DND-41 (cell line): ENCODE results near the gene TNFAIP8.

ENCODE experiments used
- ATAC-seq: fragments of 200-7000 bp; cut with Tn5 transposase; 3 replicates; pipeline ENCODE4 v1.9.1; 2021; ENCODE audit warnings: low read depth; ENCODE audit not compliant: insufficient read depth
- DNase-seq: peaks from one replicate; pipeline ENCODE4 v3.0.0-alpha.2; 2020
- H2AFZ ChIP-seq: 2 replicates; pipeline ENCODE4 v1.6.0; 2012; ENCODE audit warnings: low read depth, low read length
- H3K27ac ChIP-seq: 2 replicates; pipeline ENCODE4 v1.5.1; 2012; ENCODE audit warnings: low read length, inconsistent platforms
- H3K27me3 ChIP-seq: fragments of 200-600 bp; sonication (generic); 2 replicates; pipeline ENCODE4 v1.6.0; 2012; ENCODE audit warnings: low read length, mild to moderate bottlenecking, inconsistent platforms; ENCODE audit not compliant: insufficient read depth, poor library complexity
- H3K36me3 ChIP-seq: 2 replicates; pipeline ENCODE4 v1.5.1; 2012; ENCODE audit warnings: low read length, inconsistent platforms; ENCODE audit not compliant: insufficient read depth
- H3K4me1 ChIP-seq: 2 replicates; pipeline ENCODE4 v1.5.1; 2012; ENCODE audit warnings: mild to moderate bottlenecking, low read length; ENCODE audit not compliant: insufficient read depth
- H3K4me2 ChIP-seq: 2 replicates; pipeline ENCODE4 v1.6.0; 2012; ENCODE audit warnings: mild to moderate bottlenecking, moderate library complexity, low read length, inconsistent platforms; ENCODE audit not compliant: insufficient read depth
- H3K4me3 ChIP-seq, 2 experiments: fragments of 200-600 bp in 1 of 2; shearing (Covaris generic) in 1 of 2; 2 replicates each; pipeline ENCODE4 v1.5.1; 2012 to 2016; ENCODE audit warnings: inconsistent platforms in 2 of 2, low read length in 2 of 2, mild to moderate bottlenecking in 2 of 2, low read depth in 1 of 2, moderate library complexity in 1 of 2
- H3K79me2 ChIP-seq: 2 replicates; pipeline ENCODE4 v1.6.0; 2012; ENCODE audit warnings: low read length, inconsistent platforms; ENCODE audit not compliant: insufficient read depth
- H3K9ac ChIP-seq: 2 replicates; pipeline ENCODE4 v1.6.0; 2012; ENCODE audit warnings: low read depth, mild to moderate bottlenecking, inconsistent platforms, low read length, moderate library complexity
- H3K9me3 ChIP-seq: 2 replicates; pipeline ENCODE4 v1.5.1; 2012; ENCODE audit warnings: low read length, moderate library complexity, mild to moderate bottlenecking, inconsistent platforms; ENCODE audit not compliant: insufficient read depth, severe bottlenecking
- H4K20me1 ChIP-seq: 2 replicates; pipeline ENCODE4 v1.6.0; 2012; ENCODE audit warnings: low read length; ENCODE audit not compliant: insufficient read depth
- EZH2 ChIP-seq: IDR thresholded peaks from 3 replicates; pipeline ENCODE4 v1.6.1; 2012; ENCODE audit warnings: borderline replicate concordance, low read depth, mild to moderate bottlenecking, moderate library complexity, low read length, inconsistent platforms; ENCODE audit not compliant: severe bottlenecking
- TF ChIP-seq, protein P1 (sequence below): IDR thresholded peaks from 2 replicates; pipeline ENCODE4 v1.5.1; 2012; ENCODE audit warnings: borderline replicate concordance, low read length, moderate library complexity, mild to moderate bottlenecking; ENCODE audit not compliant: poor library complexity, severe bottlenecking; ENCODE audit errors: extremely low read depth

The TNFAIP8 gene

DNA sequence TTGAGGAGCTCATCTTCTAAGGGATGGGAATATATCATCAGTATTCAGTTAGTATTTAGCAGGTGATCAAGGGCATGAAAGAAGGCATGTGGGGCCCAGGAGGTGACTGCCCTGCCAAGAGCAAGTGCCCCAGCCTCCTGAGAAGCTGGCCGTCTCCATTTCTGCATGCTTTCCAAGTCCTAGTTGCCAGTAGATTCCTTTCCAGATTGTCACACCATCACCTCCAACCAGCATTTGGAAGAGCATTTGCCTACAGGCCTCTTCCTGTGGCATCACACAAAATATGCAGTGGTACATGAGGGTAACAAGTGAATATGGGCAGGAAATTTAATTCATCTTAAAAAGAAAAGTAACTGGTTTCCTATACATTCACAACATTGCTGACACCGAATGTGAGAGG is 7.5 kb downstream of the TNFAIP8 start:
- ATAC-seq (no peak), DNase-seq (no peak)
- no peak for TF ChIP-seq EZH2
- TF ChIP-seq, protein P1, sequence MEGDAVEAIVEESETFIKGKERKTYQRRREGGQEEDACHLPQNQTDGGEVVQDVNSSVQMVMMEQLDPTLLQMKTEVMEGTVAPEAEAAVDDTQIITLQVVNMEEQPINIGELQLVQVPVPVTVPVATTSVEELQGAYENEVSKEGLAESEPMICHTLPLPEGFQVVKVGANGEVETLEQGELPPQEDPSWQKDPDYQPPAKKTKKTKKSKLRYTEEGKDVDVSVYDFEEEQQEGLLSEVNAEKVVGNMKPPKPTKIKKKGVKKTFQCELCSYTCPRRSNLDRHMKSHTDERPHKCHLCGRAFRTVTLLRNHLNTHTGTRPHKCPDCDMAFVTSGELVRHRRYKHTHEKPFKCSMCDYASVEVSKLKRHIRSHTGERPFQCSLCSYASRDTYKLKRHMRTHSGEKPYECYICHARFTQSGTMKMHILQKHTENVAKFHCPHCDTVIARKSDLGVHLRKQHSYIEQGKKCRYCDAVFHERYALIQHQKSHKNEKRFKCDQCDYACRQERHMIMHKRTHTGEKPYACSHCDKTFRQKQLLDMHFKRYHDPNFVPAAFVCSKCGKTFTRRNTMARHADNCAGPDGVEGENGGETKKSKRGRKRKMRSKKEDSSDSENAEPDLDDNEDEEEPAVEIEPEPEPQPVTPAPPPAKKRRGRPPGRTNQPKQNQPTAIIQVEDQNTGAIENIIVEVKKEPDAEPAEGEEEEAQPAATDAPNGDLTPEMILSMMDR = no peak
- H3K79me2 ChIP-seq = peaks cover 97% of the 10 kb centered on the region
- no peaks in the 10 kb centered on the region for H3K27me3 ChIP-seq
- H3K36me3 ChIP-seq = peaks cover 21% of the 10 kb centered on the region
- H3K27ac ChIP-seq = no peak overlapping the region; the same call in 1 of the 2 replicates
- H2AFZ ChIP-seq = no peak overlapping the region
- H3K4me2 ChIP-seq = no peak overlapping the region
- H3K4me1 ChIP-seq = peaks cover 32% of the 10 kb centered on the region
- no peak overlapping the region for H3K4me3 ChIP-seq
- H4K20me1 ChIP-seq = peaks cover 42% of the 10 kb centered on the region
- H3K9ac ChIP-seq = no peak overlapping the region
- H3K9me3 ChIP-seq = no peaks in the 10 kb centered on the region

DNA sequence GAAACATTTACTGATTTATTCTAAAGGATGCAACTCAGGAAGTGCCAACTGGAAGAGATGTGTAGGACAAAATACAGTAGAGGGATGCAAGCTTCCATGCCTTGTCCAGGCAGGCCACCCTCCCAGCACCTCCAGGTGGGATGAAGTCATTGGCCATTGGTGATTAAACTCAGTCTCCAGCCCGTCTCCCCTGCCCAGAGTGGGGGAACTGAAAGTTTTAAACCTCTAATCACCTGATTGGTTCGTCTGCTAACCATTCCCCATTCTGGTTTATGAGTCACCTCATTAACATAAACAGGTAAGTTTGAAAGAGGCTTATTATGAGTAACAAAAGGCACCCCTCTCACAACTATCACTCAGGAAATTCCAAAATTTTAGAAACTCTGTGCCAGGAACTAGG is 8.1 kb downstream of the TNFAIP8 start:
- no peak overlapping the region for H3K27ac ChIP-seq
- TF ChIP-seq EZH2 = no peak
- TF ChIP-seq, protein P1 = no peak
- peaks cover 30% of the 10 kb centered on the region for H3K4me1 ChIP-seq
- H3K36me3 ChIP-seq = peaks cover 21% of the 10 kb centered on the region
- H3K27me3 ChIP-seq = no peaks in the 10 kb centered on the region
- H3K9ac ChIP-seq = no peak overlapping the region
- no peak for DNase-seq
- no peak overlapping the region for H3K4me3 ChIP-seq
- no peak overlapping the region for H3K4me2 ChIP-seq
- H3K9me3 ChIP-seq = no peaks in the 10 kb centered on the region
- no peak for ATAC-seq
- peaks cover 38% of the 10 kb centered on the region for H4K20me1 ChIP-seq
- no peak overlapping the region for H2AFZ ChIP-seq
- peaks cover 97% of the 10 kb centered on the region for H3K79me2 ChIP-seq

DNA sequence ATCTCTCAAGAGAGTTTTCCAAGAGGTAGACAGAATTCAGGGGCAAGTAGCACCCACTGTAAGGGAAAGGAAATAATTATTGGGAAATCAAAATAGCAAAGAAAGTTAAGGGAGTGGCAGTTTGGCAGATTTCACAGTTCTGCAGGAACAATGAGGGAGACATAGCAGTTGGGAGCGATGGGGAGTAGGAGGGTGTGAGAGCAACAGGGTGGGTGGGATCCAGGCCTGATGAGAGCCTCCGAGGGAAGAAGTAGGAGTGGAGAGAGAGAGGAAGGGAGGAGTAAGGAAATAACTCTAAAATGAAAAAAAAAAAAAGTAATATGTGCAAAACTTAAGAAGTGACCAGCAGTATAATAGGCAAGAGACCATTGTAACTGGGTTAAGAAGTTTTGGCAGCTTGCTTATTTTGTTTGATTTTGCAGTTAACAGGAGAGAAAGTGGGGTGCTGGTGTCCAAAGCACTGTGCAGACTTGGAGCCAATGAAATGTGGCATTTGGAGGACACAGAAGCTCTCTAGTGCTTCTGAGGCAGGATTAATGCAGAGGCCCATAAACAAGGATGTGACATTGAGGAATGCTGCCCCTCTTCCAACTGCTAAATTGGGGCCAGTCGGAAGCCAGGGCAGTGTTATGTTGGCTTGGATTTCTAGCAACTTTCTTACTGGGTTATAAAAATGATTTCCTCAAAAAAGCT is 10.2 kb downstream of the TNFAIP8 start:
- Histone ChIP-seq H3K4me3 (no peak overlapping the region), H4K20me1 (peaks cover 18% of the 10 kb centered on the region), H3K79me2 (peaks cover 97% of the 10 kb centered on the region), H3K27me3 (no peaks in the 10 kb centered on the region), H3K36me3 (peaks cover 19% of the 10 kb centered on the region), H3K4me1 (peaks cover 21% of the 10 kb centered on the region), H2AFZ (no peak overlapping the region), H3K27ac (no peak overlapping the region), H3K9ac (no peak overlapping the region), H3K4me2 (no peak overlapping the region), H3K9me3 (no peaks in the 10 kb centered on the region)
- TF ChIP-seq EZH2 = no peak
- TF ChIP-seq, protein P1 = no peak
- ATAC-seq (no peak), DNase-seq (no peak)
